NCI-H524 (cell line): Measurements from ENCODE around the gene TMED8.
"Not testable (repeated sequence)": the region's sequence is repeated elsewhere in the genome, so short reads cannot be mapped to it uniquely, and the experiment has no call there.

ENCODE experiments used
- DNase-seq, 2 experiments: peaks; one replicate each; lab custom pipeline; 2025; lab: John Stamatoyannopoulos, UW

Gene TMED8

GRCh38 chr14:77322250-77322902 is 54.5 kb downstream of the TMED8 start:
- peak in 1 of 2 experiments; percentile 27 for DNase-seq

- peak; percentile 97 to 98 for DNase-seq
Observed at GRCh38 chr14:77320238-77320935, 56.5 kb downstream of the TMED8 start, which contains the start of gene POMT2. Gene POMT2 (minus strand): TSS chr14:77320883. CDS start chr14:77320681, 202 bp downstream.

GRCh38 chr14:77319422-77319821 is 57.5 kb downstream of the TMED8 start:
- peak in 1 of 2 experiments; percentile 47 for DNase-seq

GRCh38 chr14:77318756-77319155 is 58.1 kb downstream of the TMED8 start:
- not testable (repeated sequence) for DNase-seq

GRCh38 chr14:77318006-77318553 is 58.8 kb downstream of the TMED8 start:
- no peak for DNase-seq

- peak; percentile 92 to 98 for DNase-seq
Observed at GRCh38 chr14:77316872-77317301, 60.0 kb downstream of the TMED8 start.

- DNase-seq, result no peak
Observed at GRCh38 chr14:77316195-77316505, 60.7 kb downstream of the TMED8 start.

- DNase-seq, result no peak
Observed at GRCh38 chr14:77314539-77315457, 62.1 kb downstream of the TMED8 start.

- no peak for DNase-seq
Observed at GRCh38 chr14:77314043-77314442, 62.9 kb downstream of the TMED8 start.

GRCh38 chr14:77313371-77313770 is 63.5 kb downstream of the TMED8 start:
- no peak for DNase-seq

GRCh38 chr14:77311217-77311616 is 65.7 kb downstream of the TMED8 start:
- DNase-seq, result no peak

GRCh38 chr14:77310026-77310425 is 66.9 kb downstream of the TMED8 start:
- DNase-seq, result peak in 1 of 2 experiments; percentile 39

GRCh38 chr14:77309131-77309530 is 67.8 kb downstream of the TMED8 start:
- no peak for DNase-seq

- peak in 1 of 2 experiments; percentile 59 for DNase-seq
Observed at GRCh38 chr14:77306851-77307496, 69.9 kb downstream of the TMED8 start.

GRCh38 chr14:77306416-77306815 is 70.5 kb downstream of the TMED8 start:
- no peak for DNase-seq

GRCh38 chr14:77305696-77306095 is 71.2 kb downstream of the TMED8 start:
- no peak for DNase-seq

GRCh38 chr14:77303417-77304156 is 73.3 kb downstream of the TMED8 start:
- DNase-seq, result no peak

GRCh38 chr14:77302926-77303325 is 74.0 kb downstream of the TMED8 start:
- no peak for DNase-seq

- DNase-seq, result peak; percentile 83 to 91
Observed at GRCh38 chr14:77301103-77301502, 75.8 kb downstream of the TMED8 start.

- DNase-seq, result no peak
Observed at GRCh38 chr14:77299771-77300170, 77.1 kb downstream of the TMED8 start.

GRCh38 chr14:77296906-77297305 is 80.0 kb downstream of the TMED8 start:
- no peak for DNase-seq
